Measurements from ENCODE around the gene SH2D6. TPM values are rescaled to one million over a fixed set of nuclear protein-coding genes. Genes with fewer than 3 reads are reported as not detected.
"Not testable (repeated sequence)": the region's sequence is repeated elsewhere in the genome, so short reads cannot be mapped to it uniquely, and the experiment has no call there.

Gene SH2D6
- under 1 TPM; 0.26 to 0.54 (median 0.40) TPM for total RNA-seq

DNA sequence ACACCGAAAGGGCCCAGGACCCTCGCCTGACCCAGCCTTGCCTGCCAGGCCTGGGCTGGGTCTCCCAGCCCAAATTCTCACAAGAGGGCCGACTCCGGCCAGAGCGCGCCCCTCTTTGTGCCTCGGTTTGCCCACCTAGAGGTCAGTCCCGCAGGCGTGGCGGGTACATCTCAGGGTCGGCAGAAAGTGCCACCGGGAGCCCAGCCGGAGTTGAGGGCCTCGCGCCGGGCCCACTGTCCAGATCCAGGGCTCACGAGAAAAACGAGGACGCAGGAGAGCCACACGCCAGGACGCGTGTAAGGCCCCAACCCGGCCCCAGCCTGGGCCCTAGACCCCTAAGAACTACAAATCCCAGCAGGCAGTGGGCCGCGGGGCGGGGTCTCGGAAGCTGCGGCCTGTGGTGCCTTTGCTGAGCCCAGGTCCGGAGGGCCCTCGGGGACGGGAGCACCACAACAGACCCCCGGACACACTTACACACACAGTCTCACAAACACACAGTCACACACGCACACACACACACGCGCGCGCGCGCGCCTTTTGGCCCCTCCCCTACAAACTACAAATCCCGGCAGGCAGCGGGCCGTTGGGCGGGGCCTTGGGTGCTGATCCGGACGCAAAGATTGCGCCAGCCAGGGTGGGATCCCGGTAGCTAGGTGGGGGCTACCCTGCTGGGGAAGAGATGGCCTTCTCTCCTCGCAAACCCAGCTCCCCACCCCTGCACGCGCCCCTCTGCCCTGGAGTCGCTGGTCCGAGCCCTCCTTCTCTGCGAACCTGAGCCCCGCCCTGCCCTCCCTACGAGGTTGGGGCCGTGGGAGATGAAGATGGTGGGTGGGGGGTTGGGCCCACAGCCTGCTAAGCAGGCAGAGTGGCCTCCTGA lies at the start of gene SH2D6:
TSS of gene SH2D6 (plus strand) at position 583 of the 877 bp plus-strand sequence. CDS start 10,752 bp downstream, outside the sequence.
- Mint-ChIP-seq H3K9me3 (no peaks in the 10 kb centered on the region), H3K4me1 (ENCODE audit: low read depth) (peaks cover 28% of the 10 kb centered on the region), H3K36me3 (ENCODE audit: insufficient read depth) (no peaks in the 10 kb centered on the region), H3K27me3 (ENCODE audit: low read depth) (peaks cover 3% of the 10 kb centered on the region), H3K4me3 (peak within 1 kb of the TSS; percentile 93)
- DNase-seq (peak; percentile 77), ATAC-seq (peak; percentile 89 to 91)

- Mint-ChIP-seq H3K4me3 (no peak overlapping the region), H3K4me1 (ENCODE audit: low read depth) (no peaks in the 10 kb centered on the region), H3K36me3 (ENCODE audit: insufficient read depth) (peaks cover 10% of the 10 kb centered on the region), H3K27me3 (ENCODE audit: low read depth) (no peaks in the 10 kb centered on the region), H3K9me3 (no peaks in the 10 kb centered on the region)
- ATAC-seq = no peak
- no peak for DNase-seq
Observed at GRCh38 chr2:85368921-85369320, 49.6 kb upstream of the SH2D6 start.

DNA sequence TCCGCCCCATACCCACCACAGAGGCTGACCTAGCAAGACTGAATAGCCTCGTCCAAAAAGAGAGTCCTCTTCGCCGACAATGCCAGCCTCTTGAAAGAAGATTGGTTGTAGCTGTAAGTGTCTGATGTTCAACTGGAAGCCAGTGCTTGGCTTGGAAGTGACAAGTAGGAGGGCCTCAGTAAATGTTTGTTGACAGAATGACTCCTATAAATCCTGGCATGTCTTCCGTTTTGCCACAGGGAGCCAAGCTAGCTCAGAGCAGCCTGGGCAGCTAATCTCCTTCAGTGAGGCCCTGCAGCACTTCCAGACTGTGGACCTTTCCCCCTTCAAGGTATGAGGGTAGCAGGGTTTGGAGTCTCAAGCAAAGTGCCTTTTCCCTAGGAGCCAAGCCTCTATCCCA lies 49.0 kb upstream of the SH2D6 start:
- H3K4me1 Mint-ChIP-seq (ENCODE audit: low read depth) = no peaks in the 10 kb centered on the region
- DNase-seq (no peak), ATAC-seq (no peak)
- no peaks in the 10 kb centered on the region for H3K27me3 Mint-ChIP-seq (ENCODE audit: low read depth)
- no peaks in the 10 kb centered on the region for H3K9me3 Mint-ChIP-seq
- H3K36me3 Mint-ChIP-seq (ENCODE audit: insufficient read depth) = peaks cover 12% of the 10 kb centered on the region
- H3K4me3 Mint-ChIP-seq = no peak overlapping the region

- Mint-ChIP-seq H3K4me1 (ENCODE audit: low read depth) (no peaks in the 10 kb centered on the region), H3K36me3 (ENCODE audit: insufficient read depth) (peaks cover 21% of the 10 kb centered on the region), H3K4me3 (no peak overlapping the region), H3K9me3 (no peaks in the 10 kb centered on the region), H3K27me3 (ENCODE audit: low read depth) (no peaks in the 10 kb centered on the region)
- ATAC-seq (no peak), DNase-seq (no peak)
Observed at GRCh38 chr2:85371045-85371444, 47.5 kb upstream of the SH2D6 start.

- Mint-ChIP-seq H3K4me3 (no peak overlapping the region), H3K9me3 (no peaks in the 10 kb centered on the region), H3K27me3 (ENCODE audit: low read depth) (no peaks in the 10 kb centered on the region), H3K4me1 (ENCODE audit: low read depth) (no peaks in the 10 kb centered on the region), H3K36me3 (ENCODE audit: insufficient read depth) (peaks cover 47% of the 10 kb centered on the region)
- DNase-seq (no peak), ATAC-seq (no peak)
Observed at GRCh38 chr2:85376291-85377065, 42.0 kb upstream of the SH2D6 start.

DNA sequence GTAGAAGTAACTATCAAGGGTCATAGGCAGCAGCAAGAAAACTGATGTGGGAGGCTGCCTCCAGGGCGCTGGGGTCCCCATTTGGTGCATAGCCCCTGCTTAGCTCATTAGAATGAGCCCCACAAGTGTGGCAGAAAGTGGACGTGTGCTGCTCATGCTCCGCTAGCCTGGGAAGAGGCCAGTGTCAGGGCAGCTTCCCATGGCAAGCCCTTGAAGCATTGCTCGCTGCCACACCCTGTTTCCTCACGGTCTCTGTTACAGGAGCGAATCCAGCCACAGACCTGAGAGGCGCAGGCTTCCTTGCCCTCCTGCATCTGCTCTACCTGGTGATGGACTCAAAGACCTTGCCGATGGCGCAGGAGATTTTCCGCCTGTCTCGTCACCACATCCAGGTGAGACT lies 41.4 kb upstream of the SH2D6 start:
- H3K36me3 Mint-ChIP-seq (ENCODE audit: insufficient read depth) = peaks cover 47% of the 10 kb centered on the region
- no peaks in the 10 kb centered on the region for H3K9me3 Mint-ChIP-seq

GRCh38 chr2:85378257-85378656 lies 40.3 kb upstream of the SH2D6 start:
- H3K27me3 Mint-ChIP-seq (ENCODE audit: low read depth) = no peaks in the 10 kb centered on the region
- no peak for ATAC-seq
- DNase-seq = no peak
- no peak overlapping the region for H3K4me3 Mint-ChIP-seq
- no peaks in the 10 kb centered on the region for H3K4me1 Mint-ChIP-seq (ENCODE audit: low read depth)
- H3K36me3 Mint-ChIP-seq (ENCODE audit: insufficient read depth) = peaks cover 50% of the 10 kb centered on the region
- H3K9me3 Mint-ChIP-seq = no peaks in the 10 kb centered on the region

More for the DNA sequence above, 41.4 kb upstream of the SH2D6 start:
- DNase-seq (no peak), ATAC-seq (no peak)
- H3K27me3 Mint-ChIP-seq (ENCODE audit: low read depth) = no peaks in the 10 kb centered on the region
- H3K4me3 Mint-ChIP-seq = no peak overlapping the region
- no peaks in the 10 kb centered on the region for H3K4me1 Mint-ChIP-seq (ENCODE audit: low read depth)

DNA sequence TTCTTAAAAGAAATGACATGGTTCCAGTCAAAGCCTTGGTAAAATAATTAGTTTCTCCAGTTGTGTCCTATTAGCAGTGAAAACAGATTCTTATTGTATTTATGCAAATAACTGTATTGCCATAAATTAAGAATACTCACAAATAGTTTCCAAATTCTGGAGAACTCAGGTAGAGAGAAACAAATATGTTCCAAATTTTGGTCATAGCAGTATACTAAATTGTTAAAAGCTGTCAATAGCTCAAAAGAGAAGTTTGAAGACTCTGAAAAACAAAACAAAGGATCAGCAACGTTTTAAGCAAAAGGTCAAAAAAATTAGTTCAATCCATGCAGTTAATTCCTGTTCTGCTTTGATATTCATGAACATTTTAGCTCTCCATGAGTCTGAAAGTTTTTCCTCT lies 38.5 kb upstream of the SH2D6 start:
- H3K4me1 Mint-ChIP-seq (ENCODE audit: low read depth) = no peaks in the 10 kb centered on the region
- DNase-seq (no peak), ATAC-seq (no peak)
- peaks cover 49% of the 10 kb centered on the region for H3K36me3 Mint-ChIP-seq (ENCODE audit: insufficient read depth)
- H3K27me3 Mint-ChIP-seq (ENCODE audit: low read depth) = no peaks in the 10 kb centered on the region
- no peak overlapping the region for H3K4me3 Mint-ChIP-seq
- no peaks in the 10 kb centered on the region for H3K9me3 Mint-ChIP-seq

DNA sequence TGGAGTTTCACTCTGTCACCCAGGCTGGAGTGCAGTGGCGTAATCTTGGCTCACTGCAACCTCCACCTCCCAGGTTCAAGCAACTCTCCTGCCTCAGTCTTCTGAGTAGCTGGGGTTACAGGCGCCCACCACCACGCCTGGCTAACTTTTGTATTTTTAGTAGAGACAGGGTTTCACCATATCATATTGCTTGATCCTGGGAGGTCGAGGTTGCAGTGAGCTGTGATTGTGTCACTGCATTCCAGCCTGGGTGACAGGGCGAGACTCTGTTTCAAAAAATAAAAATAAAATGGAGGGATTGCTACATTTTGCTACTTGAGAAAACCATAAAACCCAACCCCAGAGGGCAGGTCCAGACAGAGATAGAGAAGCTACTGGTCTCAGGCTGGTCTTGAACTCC lies 35.4 kb upstream of the SH2D6 start:
- ATAC-seq, DNase-seq: not testable (repeated sequence)

DNA sequence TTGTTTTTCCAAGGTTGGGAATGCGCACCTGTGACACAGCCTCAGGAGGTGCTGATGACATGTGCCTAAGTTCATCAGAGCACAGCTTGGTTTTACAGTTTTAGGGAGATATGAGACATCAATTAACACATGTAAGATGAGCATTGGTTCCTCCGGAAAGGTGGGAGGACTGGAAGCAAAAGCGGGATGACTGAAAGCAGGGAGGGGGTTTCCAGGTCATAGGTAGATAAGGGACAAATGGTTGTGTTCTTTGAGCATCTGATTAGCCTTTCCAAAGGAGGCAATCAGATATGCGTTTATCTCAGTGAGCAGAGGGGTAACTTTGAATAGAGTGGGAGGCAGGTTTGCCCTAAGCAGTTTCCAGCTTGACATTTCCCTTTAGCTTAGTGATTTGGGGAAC lies 34.7 kb upstream of the SH2D6 start:
- DNase-seq = no peak
- Mint-ChIP-seq H3K9me3 (no peaks in the 10 kb centered on the region), H3K36me3 (ENCODE audit: insufficient read depth) (peaks cover 28% of the 10 kb centered on the region), H3K4me3 (no peak overlapping the region), H3K27me3 (ENCODE audit: low read depth) (no peaks in the 10 kb centered on the region), H3K4me1 (ENCODE audit: low read depth) (no peaks in the 10 kb centered on the region)
- ATAC-seq = no peak

More for the DNA sequence above, 35.4 kb upstream of the SH2D6 start:
- H3K27me3 Mint-ChIP-seq (ENCODE audit: low read depth); H3K9me3 Mint-ChIP-seq; H3K4me3 Mint-ChIP-seq; H3K4me1 Mint-ChIP-seq (ENCODE audit: low read depth): not testable (repeated sequence)
- H3K36me3 Mint-ChIP-seq (ENCODE audit: insufficient read depth) = peaks cover 35% of the 10 kb centered on the region

- no peak overlapping the region for H3K4me3 Mint-ChIP-seq
- H3K27me3 Mint-ChIP-seq (ENCODE audit: low read depth) = no peaks in the 10 kb centered on the region
- ATAC-seq (no peak), DNase-seq (no peak)
- H3K4me1 Mint-ChIP-seq (ENCODE audit: low read depth) = no peaks in the 10 kb centered on the region
- no peaks in the 10 kb centered on the region for H3K9me3 Mint-ChIP-seq
- H3K36me3 Mint-ChIP-seq (ENCODE audit: insufficient read depth) = peaks cover 25% of the 10 kb centered on the region
Observed at GRCh38 chr2:85385746-85386145, 32.8 kb upstream of the SH2D6 start.

GRCh38 chr2:85387754-85388153 lies 30.8 kb upstream of the SH2D6 start:
- ATAC-seq (no peak), DNase-seq (no peak)
- H3K4me1 Mint-ChIP-seq (ENCODE audit: low read depth) = peaks cover 12% of the 10 kb centered on the region
- H3K27me3 Mint-ChIP-seq (ENCODE audit: low read depth) = no peaks in the 10 kb centered on the region
- H3K9me3 Mint-ChIP-seq = no peaks in the 10 kb centered on the region
- no peak overlapping the region for H3K4me3 Mint-ChIP-seq
- peaks cover 19% of the 10 kb centered on the region for H3K36me3 Mint-ChIP-seq (ENCODE audit: insufficient read depth)

DNA sequence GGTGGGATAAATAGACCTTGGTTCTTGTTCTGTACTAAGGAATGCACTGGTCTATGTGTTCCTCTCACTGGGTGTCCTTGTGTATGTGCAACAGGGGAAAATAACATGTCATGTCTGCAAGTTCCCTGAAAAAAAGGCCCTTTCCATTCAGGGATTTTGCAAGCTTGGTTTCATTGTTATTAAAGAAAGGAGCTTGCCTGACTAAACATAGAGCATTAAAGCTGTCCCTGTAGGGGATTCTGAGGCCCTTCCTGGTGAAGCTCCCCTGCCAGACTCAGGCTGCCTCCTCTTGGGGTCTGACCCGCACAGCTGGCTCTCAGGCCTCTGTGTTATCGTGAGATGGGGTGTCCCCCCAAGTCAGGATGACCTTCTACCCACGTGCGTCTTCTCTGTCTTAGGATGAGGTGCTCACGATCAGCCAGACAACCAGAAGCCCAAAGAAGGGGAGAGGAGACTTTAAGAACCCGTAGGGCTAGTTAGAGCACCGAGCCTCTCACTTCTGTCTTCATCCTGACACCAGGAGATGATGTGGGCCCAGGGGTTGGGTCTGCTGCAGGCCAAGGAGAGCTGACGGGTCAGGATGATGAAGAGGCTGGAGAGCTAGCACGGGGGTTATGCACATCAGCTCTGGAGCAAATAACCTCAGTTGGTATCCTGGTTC lies 29.5 kb upstream of the SH2D6 start:
- H3K4me3 Mint-ChIP-seq = no peak overlapping the region
- H3K36me3 Mint-ChIP-seq (ENCODE audit: insufficient read depth) = peaks cover 14% of the 10 kb centered on the region
- H3K27me3 Mint-ChIP-seq (ENCODE audit: low read depth) = no peaks in the 10 kb centered on the region
- peaks cover 14% of the 10 kb centered on the region for H3K4me1 Mint-ChIP-seq (ENCODE audit: low read depth)
- H3K9me3 Mint-ChIP-seq = no peaks in the 10 kb centered on the region
- DNase-seq (no peak), ATAC-seq (no peak)

- Mint-ChIP-seq H3K27me3 (ENCODE audit: low read depth) (no peaks in the 10 kb centered on the region), H3K36me3 (ENCODE audit: insufficient read depth) (peaks cover 9% of the 10 kb centered on the region), H3K9me3 (no peaks in the 10 kb centered on the region), H3K4me1 (ENCODE audit: low read depth) (peaks cover 15% of the 10 kb centered on the region), H3K4me3 (no peak overlapping the region)
- DNase-seq = peak; percentile 78
- peak; percentile 74 to 81 for ATAC-seq
Observed at GRCh38 chr2:85390941-85391669, 27.4 kb upstream of the SH2D6 start.

Data from activated T-cell treated with anti-CD3 and anti-CD28 coated beads, Interleukin-2, amount 50 U/mL, for 4 hours (primary cell).